ENCODE data around the gene MAP2.
A peak's percentile ranks its signal among the peaks of the same experiment; 100 is the strongest.

MAP2 gene, protein sequence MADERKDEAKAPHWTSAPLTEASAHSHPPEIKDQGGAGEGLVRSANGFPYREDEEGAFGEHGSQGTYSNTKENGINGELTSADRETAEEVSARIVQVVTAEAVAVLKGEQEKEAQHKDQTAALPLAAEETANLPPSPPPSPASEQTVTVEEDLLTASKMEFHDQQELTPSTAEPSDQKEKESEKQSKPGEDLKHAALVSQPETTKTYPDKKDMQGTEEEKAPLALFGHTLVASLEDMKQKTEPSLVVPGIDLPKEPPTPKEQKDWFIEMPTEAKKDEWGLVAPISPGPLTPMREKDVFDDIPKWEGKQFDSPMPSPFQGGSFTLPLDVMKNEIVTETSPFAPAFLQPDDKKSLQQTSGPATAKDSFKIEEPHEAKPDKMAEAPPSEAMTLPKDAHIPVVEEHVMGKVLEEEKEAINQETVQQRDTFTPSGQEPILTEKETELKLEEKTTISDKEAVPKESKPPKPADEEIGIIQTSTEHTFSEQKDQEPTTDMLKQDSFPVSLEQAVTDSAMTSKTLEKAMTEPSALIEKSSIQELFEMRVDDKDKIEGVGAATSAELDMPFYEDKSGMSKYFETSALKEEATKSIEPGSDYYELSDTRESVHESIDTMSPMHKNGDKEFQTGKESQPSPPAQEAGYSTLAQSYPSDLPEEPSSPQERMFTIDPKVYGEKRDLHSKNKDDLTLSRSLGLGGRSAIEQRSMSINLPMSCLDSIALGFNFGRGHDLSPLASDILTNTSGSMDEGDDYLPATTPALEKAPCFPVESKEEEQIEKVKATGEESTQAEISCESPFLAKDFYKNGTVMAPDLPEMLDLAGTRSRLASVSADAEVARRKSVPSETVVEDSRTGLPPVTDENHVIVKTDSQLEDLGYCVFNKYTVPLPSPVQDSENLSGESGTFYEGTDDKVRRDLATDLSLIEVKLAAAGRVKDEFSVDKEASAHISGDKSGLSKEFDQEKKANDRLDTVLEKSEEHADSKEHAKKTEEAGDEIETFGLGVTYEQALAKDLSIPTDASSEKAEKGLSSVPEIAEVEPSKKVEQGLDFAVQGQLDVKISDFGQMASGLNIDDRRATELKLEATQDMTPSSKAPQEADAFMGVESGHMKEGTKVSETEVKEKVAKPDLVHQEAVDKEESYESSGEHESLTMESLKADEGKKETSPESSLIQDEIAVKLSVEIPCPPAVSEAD (N-terminal part only)

DNA sequence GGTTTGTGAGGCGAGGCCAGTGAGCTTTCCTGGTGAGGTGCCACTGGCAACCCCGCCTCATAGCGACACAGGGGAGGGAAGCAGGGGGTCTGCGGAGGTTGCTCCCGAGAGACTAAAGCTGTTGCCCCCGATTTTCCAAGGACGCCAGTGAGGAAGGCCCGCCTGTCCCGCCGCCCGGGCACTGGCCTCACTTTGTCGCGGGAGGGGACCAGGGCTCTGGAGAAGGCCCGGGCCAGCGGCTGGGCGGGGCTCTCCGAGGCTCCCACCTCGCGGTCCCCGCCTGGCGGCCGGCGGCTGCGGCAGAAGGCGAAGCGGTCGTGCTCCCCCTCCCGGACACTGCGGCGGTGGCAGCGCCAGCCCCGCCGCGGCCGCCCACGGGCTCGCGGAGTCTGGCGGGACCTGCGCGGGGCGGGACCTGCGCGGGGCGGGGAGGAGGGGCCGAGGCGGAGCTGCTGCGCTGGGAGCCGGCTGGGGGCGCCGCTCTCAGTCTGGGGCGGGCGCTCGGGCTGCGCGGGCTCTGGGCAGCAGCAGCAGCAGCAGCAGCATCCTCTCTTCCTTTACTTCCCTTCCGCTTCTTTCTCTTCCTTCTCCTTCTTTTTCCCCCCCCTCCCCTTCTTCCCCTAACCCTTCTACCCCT is at the start of gene MAP2:
TSS of gene MAP2 (plus strand) at position 486 of the 637 bp plus-strand sequence. CDS start 229,124 bp downstream, outside the sequence.
- DNase-seq, result peak; percentile 55

GRCh38 chr2:209376686-209377085 is 47.2 kb upstream of the MAP2 start:
- no peak for DNase-seq

DNA sequence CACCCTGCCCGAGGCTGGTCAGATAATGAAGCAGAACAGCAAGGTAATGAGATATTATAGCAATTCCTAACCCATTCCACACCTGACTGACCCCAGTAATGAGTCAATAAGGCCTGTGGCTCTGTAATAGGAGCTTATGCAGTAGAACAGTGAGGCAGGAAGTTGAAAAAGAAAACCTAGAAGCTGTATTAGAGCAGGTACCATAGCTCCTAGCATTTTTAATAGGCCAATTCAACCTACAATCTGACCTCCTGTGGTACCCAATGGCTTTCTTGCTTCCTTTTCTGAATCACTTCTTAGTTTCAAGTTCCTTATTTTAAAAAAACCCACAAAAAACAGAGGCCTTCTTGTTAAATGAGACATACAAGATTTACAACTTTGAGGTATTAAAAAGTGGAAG is 43.6 kb upstream of the MAP2 start:
- peak; percentile 42 for DNase-seq

GRCh38 chr2:209381091-209381490 is 42.8 kb upstream of the MAP2 start:
- no peak for DNase-seq

- no peak for DNase-seq
Observed at GRCh38 chr2:209382775-209383174, 41.1 kb upstream of the MAP2 start.

- DNase-seq, result no peak
Observed at GRCh38 chr2:209383212-209383611, 40.6 kb upstream of the MAP2 start.

GRCh38 chr2:209387389-209387788 is 36.5 kb upstream of the MAP2 start:
- DNase-seq, result no peak

- no peak for DNase-seq
Observed at GRCh38 chr2:209388446-209389037, 35.3 kb upstream of the MAP2 start.

DNA sequence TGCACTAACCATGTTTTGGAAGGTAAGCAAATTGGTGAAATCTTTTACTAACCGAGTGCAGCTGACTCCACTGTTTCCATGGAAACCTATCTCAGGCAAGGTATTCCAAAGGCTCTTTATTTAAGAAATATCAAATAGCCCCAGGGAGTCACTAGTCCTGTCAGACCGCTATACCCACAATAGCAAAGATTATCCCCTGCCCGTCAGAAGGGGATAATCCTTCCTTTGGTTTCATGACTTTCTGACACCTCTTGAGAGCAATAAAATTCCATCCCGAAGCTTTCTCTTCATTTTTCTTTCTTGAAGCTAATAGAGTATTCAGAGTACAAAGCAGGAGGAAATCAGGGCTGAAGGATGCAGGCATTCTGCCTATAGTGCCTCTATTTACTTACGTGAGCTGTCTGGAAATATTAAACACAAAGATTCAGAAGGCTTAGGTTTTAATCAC is 34.7 kb upstream of the MAP2 start:
- no peak for DNase-seq

DNA sequence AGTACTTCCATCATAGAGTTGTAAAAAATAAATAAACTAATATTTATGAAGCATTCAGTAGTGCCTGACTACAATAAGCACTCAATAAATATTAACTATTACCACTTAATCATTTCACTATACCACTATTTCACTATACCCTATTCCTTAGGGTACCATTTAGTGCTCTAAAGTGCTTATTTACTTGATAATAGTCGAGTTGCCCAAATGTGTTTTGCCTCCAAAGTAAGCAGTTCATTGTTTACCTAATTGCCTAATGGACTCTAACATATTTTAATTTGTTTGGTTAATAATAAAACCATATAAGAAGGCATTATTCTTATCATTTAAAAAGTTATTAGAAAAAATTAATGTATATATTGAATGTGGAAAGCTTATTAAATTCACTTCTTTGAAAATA is 33.0 kb upstream of the MAP2 start:
- DNase-seq, result no peak

GRCh38 chr2:209391776-209392401 is 32.0 kb upstream of the MAP2 start:
- no peak for DNase-seq

GRCh38 chr2:209395229-209395628 is 28.6 kb upstream of the MAP2 start:
- no peak for DNase-seq

GRCh38 chr2:209395652-209396051 is 28.2 kb upstream of the MAP2 start:
- DNase-seq, result no peak

GRCh38 chr2:209398463-209398862 is 25.4 kb upstream of the MAP2 start:
- DNase-seq, result no peak

DNA sequence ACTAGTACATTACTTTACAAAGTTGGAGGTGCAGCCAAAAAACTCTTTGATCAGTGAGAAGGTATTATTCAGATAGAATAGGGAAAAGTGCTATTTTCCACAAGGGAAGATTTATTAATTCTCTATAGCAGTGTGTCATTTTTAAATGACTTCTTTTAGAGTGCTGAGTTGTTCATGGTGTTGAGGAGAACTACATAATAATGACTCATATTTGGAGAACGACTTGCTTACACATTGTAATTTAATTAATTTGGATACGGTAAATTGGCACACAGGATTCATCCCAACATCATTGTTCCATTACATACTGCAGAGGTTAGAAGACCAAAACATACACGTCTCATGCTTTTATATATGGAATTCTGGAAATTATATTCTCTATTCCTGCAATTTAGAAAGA is 22.1 kb upstream of the MAP2 start:
- DNase-seq, result no peak

DNA sequence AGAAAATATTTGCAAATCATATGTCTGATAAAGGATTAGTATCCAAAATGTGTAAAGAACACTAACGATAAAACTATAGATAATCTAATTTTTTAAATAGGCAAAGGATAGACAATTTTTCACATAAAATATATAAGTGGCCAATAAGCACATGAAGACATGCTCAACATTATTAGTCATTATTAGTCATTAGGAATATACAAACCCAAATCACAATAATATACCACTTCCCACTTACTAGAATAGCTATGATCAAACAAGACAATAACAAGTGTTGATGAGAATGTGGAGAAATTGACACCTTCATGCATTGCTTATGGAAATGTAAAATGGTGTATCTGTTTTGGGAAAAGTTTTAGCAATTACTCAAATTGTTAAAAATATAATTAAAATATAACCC is 12.6 kb upstream of the MAP2 start:
- DNase-seq, result no peak

- DNase-seq, result no peak
Observed at GRCh38 chr2:209411718-209412117, 12.1 kb upstream of the MAP2 start.

GRCh38 chr2:209413311-209414014 is 10.4 kb upstream of the MAP2 start:
- DNase-seq, result no peak

DNA sequence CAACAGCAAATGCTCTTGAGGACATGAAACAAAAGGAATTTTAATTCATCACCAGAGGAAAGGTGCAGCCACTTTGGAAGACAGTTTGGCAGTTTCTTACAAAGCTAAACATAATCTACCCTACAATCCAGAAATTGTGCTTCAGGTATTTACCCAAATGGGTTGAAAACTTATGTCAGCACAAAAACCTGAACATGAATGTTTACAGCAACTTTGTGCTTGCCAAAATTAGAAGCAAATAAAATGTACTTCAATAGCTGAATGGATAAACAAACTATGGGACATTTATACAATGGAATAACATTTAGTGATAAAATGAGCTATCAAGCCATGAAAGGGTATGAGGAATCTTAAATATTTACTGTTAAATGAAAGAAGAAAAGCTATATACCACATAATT is 6.9 kb upstream of the MAP2 start:
- DNase-seq, result no peak

DNA sequence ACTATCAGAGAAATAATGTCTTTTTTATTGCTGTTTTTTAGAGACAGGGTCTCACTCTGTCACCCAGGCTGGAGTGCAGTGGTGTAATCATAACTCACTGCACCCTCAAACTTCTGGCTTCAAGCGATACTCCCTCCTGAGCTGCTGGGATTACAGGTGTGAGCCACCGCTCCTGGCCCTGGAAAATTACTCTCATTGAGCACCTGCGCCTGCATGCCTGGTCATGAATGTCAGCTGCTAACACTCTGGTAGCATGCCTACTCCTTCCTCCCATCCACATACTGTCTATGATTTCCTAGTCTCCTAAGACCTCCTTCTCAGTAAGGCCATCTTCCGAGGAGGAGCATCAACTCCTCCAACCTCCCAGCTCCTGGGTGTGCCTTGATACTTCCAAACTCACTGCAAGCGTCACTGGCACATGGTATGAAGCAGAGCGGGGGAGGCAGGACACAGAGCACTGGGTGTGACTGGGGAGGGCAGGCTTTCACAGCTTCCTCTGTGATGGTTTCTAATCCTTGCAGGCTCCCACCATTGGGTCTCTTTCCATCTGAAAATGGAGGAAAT is 1.6 kb upstream of the MAP2 start:
- no peak for DNase-seq

GRCh38 chr2:209424199-209424701 is 403 bp downstream of the MAP2 start:
- no peak for DNase-seq
